Activated CD4-positive, CD25-positive, alpha-beta regulatory T cell treated with anti-CD3 and anti-CD28 coated beads, Interleukin-2, amount 50 U/mL, for 16 hours (primary cell): Measurements from ENCODE around the gene ZAP70.
"Not testable (repeated sequence)": the region's sequence is repeated elsewhere in the genome, so short reads cannot be mapped to it uniquely, and the experiment has no call there.

Source experiments
- DNase-seq: peaks from one replicate; pipeline ENCODE4 v3.0.0-alpha.2; 2020; ENCODE audit warnings: low read depth, low spot score

Gene ZAP70

DNA sequence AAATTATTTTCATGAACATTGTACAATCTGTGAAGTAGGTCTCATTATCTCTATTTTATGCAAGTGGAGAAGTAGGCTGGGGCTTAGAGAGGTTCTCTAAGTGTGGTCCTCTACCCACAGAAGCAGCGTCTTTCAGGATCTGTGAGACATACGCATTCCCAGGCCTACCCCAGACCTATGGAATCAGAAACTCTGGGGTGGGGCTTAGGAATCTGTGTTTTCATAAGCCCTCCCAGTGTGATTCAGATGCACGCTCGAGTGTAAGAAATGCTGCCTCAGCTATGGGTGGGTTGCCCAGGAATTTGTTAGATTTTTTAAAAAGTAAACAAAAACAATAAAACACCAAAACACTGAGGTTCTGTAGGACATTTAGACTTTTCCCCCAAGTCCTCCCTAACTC lies 14.8 kb upstream of the ZAP70 start:
- no peak for DNase-seq

GRCh38 chr2:97699765-97700444 lies 13.5 kb upstream of the ZAP70 start:
- DNase-seq = no peak

GRCh38 chr2:97701186-97701585 lies 12.2 kb upstream of the ZAP70 start:
- DNase-seq = no peak

GRCh38 chr2:97701851-97702465 lies 11.4 kb upstream of the ZAP70 start:
- no peak for DNase-seq

DNA sequence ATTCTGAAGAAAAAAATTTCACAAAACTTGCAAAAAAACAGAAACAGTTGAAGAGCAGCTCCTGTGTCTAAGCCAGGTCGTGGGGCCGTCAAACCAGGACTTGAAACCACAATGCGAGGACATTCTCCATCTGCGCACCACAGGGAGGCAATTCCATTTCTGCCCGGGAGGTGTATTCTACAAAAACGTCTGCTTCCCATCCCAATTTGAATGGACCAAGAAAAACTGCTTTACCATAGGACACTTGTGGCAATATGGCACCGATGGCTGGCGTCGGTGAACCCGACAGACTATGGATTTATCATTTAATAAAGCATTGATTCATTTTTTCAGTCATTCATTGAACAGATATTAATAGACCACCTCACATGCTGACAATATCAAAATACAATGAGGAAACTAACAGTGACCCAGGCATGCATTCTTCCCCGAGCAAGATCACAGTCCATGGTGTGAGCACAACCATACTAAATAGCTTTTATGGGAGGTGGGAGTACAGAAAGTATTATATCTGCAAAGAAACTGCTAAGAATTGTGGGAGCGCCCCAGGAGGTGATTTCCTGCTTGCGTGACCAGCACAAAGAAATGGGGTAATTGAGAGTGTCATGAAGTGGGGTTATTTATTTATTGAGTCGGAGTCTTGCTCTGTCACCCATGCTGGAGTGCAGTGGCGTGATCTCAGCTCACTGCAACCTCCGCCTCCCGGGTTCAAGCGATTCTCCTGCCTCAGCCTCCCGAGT lies 10.5 kb upstream of the ZAP70 start:
- no peak for DNase-seq

DNA sequence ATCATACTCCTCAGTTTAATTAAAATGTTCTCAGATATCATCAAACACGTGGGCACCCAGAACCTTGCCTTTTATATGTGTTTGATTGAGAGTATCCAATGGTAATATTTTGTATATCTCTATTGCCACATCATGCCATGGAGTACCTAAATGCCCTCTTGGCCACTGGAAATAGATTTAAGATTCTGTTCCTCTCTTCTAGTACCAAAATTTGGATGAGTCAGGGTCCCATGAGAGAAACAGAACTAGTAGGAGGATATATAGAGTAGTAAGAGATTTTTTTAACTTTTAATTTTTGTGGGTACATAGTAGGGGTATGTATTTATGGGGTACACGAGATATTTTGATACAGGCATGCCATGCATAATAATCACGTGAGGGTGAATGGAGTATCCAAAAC lies 9.6 kb upstream of the ZAP70 start:
- DNase-seq = no peak

DNA sequence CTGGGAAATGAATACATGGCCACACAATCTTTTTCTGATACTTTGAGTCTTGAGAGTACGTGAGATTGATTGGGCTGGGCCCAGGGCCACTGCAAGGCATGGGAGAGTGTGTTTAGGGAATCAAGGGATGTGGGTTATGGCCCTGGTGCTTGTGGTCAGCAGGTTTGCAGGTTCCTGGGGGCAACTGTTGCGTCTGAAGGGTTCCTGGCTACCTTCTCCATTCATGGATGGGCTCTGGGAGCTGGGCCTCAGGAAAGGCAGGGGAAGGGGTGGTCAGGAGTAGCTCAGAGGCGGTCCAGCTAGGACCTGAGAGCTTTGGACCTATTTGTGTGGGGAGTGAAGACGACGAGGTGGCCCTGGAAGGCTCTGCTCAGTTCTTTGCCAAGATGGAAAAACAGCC lies 8.4 kb upstream of the ZAP70 start:
- no peak for DNase-seq

DNA sequence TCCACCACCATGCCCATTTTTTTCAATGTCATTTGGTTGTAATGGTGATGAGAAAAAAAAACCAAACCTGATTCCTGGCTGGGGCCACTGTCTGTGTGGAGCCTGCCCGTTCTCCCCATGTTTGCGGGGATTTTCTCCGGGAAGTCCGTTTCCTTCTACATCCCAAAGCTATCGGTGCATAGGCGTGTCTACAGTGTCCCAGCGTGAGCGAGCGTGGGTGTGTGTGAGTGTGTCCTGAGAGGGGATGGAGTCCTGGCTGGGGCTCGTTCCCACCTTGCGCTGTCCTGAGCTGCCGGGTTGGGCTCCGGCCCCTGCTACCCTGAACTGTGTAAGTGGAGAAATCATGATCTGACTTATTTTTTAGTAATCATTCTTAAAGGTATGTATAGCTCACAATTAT lies 7.3 kb upstream of the ZAP70 start:
- no peak for DNase-seq

GRCh38 chr2:97706708-97707345 lies 6.5 kb upstream of the ZAP70 start:
- DNase-seq = no peak

DNA sequence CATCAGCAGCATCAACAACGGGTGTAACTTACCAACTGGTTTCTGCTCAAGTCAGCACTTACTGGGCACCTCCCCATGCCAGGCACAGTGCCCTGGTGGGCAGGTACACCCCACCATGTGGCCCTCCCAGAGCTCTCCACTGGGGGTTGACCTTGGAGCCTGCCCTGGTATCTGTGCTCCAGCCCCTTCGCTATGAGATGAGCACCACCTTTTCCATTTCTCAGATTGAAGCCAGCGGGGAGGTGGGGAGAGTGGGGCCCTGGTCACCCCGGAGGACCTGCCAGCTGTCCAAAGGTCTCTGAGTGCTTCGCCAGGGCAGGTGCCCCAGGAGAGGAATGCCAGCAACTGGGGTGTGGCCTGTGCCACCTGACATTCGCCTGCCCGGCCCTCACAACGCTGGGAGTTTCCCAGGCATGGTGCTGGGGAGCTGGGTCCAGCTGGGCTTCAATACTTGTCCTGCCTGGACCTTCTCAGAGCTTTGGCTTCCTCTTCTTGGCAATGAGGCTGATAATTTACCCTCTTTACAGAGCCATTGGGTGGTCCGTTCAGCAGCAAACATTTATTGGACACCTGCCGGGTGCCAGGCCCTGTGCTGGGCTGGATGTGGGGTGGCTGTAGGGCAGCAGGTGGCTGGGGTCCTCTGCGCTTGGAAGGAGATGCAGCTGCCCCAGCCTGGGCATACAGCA lies 5.9 kb upstream of the ZAP70 start:
- no peak for DNase-seq

DNA sequence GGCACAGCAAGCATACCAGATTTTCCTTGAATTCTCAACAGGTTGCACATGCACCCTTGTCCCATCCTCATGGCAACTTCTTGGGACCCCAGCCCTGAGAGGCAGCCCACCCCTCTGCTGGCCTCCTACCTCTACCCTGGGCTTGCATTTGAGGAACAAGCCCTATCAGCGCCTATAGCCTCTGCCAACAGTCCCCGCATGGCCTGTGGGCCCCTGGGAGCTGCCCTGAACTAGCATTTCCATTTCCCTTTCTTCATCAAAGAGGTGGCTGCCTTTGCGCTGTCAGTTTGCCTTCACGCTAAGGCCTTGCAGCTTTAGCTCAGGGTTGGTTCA lies 5.4 kb upstream of the ZAP70 start:
- no peak for DNase-seq

GRCh38 chr2:97708608-97709007 lies 4.8 kb upstream of the ZAP70 start:
- DNase-seq = no peak

DNA sequence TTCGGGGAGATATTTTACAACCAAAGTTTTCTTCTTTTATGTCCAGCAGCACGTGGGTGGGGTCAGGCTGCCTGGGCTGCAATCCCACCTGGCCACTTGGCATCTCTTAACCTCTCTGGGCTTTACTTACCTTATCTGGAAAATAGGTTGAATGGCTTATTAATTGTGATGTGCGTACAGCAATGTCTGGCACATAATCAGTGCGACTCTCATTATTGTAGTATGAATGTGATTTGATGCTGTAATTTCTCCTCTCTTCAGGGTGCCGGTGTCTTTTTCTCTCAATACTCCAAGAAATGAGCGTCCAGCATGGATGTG lies 2.0 kb upstream of the ZAP70 start:
- no peak for DNase-seq

GRCh38 chr2:97712175-97712574 lies 1.2 kb upstream of the ZAP70 start:
- DNase-seq = not testable (repeated sequence)

DNA sequence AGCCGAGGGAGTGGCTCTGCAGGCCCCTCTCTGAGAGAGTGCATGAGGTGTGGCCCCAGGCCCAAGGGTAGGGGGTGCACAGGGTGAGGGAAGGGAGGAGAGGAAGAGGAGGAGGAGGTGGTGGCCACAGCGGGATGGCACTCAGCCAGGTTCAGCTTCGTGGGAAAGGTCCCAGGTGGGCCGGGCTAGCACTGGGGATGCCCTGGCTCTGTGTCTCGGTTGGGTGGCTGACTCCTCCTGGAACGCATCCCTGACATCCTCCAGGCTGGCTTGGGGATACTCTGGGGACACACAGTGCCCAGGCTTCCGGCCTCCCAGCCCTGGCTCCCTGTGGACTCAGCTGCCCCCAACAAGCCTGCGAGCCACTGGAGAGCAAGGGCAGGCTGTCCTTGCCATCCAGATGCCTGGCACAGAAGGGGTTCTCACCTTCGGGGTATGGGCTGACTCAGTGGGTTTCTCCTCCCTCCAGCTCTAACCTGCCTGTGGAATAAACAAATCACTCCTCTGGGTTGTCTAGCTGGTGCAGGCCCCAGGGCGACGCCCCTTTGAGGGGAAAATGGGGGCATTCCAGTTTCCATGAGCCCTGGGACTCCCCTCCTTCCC lies 582 bp upstream of the ZAP70 start:
- no peak for DNase-seq

DNA sequence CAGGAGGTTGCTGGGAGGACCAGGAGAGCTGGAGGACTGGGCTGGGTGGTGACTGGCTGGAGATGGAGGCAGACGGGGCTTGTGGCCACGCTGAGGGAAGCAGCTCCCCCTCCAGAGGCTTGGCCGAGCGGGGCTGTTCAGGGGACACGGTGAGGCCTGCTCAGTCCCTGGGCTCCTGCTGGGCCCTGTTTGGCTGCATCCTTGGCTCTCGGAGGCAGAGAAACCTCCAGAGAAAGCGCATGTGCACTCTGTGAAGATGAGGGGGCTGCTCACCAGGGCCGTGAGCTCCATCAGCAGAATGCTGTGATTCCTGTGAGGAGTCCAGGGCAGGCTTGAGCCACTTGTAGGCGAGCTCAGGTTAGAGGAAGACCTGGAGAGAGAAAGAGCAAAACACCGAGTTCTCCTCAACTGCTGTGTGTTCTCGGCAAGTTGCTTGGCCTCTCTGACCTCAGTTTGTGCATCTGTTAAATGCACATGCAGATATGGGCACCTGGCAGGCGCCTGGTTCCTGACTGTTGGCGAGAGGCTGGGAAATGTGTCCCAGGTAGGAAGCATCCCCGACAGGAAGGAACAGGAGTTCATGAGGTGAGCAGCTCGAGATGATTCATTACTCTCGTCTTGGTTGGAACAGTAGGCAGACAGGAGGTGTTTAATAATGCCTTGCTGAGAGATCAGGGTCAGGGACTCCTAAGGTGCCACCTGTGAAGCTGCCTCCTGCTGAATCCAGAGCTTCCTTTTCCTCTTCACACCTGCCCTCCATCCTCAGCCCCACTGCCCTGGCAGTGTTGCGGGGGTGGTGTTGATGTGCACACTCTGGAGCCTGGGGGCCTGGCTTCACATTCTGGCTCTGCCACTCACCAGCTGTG lies 941 bp downstream of the ZAP70 start:
- DNase-seq = no peak

- no peak for DNase-seq
These were observed 1.7 kb downstream of the ZAP70 start for GRCh38 chr2:97714950-97715652.

- DNase-seq = no peak
These were observed 2.7 kb downstream of the ZAP70 start for GRCh38 chr2:97715951-97716694.
